HL-60/S4 treated with phorbol 12-myristate 13-acetate at 8.2 ng/mL for 4 days and 3 days (cell line): Measurements from ENCODE around the gene ID4.
"Not testable (repeated sequence)": the region's sequence is repeated elsewhere in the genome, so short reads cannot be mapped to it uniquely, and the experiment has no call there.

Source experiments
- in situ Hi-C: fragments of 300-500 bp; cut with MboI; formaldehyde crosslinking; loops from 2 replicates; pipeline ENCODE4 v1.15.0; 2022; ENCODE audit warnings: low sequenced_read_pairs

Gene ID4

DNA sequence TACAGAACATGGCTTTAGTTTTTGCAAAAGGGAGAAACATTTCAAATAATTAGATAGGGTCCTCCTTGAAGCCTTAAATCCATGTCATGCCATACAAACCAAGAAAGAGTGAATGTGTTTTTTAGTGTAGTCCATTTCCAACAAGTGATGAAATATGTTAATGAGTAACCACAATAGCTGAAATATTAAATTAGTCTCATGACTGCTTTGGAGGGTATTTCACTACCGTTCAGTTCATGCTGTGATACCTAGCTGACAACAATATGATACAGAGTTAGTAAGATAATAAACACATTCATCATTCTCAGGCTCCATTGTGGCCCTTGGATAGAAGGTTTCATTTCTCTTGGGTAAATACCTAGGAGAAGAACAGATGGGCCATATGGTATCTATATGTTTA, 5.8 kb upstream of the ID4 start:
- in situ Hi-C loops: no loop called here

DNA sequence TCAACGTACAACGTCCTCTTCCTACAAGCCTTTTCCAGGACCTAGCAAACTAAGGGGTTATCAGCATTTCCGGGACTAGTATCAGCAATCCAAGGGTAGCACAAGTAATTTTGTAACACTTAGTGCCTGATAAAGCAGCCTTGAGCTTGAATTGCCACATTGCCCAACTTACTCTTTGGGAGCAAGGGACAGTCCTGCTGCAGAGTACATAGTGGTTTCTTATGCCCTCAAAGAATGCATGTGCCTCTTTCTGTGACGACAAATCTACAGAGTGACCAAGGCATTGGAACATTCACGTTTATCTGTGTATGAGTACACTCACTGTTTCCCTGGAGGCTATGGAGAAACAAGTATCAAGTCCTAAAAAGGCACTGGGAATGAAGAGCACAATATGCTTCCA, 3.2 kb upstream of the ID4 start:
- in situ Hi-C loops: no loop called here

DNA sequence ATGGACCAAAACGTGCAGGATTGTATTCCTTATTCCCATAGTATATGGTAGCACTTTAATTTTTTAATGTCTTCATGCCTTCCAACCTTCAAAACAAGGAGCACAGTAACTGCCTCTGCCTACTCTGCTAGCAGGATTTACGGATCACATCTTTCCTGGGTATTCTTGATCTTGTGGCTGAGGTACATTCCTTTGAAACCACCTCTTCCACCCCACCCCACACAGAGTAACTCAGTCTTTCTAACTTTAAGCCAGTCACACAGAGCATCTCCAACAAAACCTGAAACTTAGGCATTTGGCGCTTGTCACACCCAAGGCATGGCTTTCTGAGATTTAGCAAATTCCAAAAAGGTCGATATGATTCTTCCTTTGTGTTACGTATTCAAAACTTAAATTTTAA, 2.3 kb upstream of the ID4 start:
- in situ Hi-C loops: no loop called here

DNA sequence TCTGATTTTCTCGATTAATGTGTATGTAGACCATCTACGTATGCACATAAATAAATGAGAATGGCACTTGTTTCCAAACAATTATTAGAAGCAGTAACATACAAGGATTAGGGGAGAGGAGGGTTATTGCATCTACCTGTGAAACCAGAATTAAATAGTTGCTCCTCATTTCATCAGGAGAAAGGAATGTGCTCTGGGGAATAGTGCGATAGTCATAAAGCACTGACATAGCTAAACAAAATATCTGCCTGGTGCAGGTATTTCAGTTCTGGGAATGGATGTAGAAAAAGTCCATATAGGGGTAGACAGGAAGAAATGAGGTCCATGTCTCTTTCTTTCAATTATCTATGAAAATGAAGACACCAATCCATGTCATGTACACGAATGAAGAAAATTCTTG, 1.6 kb upstream of the ID4 start:
- in situ Hi-C loops: no loop called here

DNA sequence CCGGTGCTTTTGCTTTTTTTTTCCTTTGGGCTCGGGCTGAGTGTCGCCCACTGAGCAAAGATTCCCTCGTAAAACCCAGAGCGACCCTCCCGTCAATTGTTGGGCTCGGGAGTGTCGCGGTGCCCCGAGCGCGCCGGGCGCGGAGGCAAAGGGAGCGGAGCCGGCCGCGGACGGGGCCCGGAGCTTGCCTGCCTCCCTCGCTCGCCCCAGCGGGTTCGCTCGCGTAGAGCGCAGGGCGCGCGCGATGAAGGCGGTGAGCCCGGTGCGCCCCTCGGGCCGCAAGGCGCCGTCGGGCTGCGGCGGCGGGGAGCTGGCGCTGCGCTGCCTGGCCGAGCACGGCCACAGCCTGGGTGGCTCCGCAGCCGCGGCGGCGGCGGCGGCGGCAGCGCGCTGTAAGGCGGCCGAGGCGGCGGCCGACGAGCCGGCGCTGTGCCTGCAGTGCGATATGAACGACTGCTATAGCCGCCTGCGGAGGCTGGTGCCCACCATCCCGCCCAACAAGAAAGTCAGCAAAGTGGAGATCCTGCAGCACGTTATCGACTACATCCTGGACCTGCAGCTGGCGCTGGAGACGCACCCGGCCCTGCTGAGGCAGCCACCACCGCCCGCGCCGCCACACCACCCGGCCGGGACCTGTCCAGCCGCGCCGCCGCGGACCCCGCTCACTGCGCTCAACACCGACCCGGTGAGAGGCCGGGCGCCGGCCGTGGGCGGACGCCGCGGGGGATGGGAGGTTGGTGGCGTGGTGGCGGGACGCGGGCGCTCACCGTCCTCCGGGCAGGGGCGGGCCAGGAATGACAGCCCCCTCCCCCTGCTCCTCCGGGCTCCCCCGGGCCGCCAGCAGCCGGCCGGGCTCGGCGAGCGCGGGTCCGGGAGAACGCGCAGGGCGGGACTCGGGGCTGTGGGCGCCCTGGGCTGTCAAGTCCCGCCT, 606 bp downstream of the ID4 start:
- in situ Hi-C loops: no loop called here

GRCh38 chr6:19838442-19839236, 1.5 kb downstream of the ID4 start:
- in situ Hi-C loops: no loop called here

- in situ Hi-C loops: no loop called here
These were observed 2.0 kb downstream of the ID4 start for GRCh38 chr6:19839237-19839546.

- in situ Hi-C loops: no loop called here
These were observed 2.6 kb downstream of the ID4 start for GRCh38 chr6:19839788-19840187.

GRCh38 chr6:19841181-19841580, 4.0 kb downstream of the ID4 start:
- in situ Hi-C loops: no loop called here

- in situ Hi-C loops: no loop called here
These were observed 5.0 kb downstream of the ID4 start for GRCh38 chr6:19842030-19842615.

DNA sequence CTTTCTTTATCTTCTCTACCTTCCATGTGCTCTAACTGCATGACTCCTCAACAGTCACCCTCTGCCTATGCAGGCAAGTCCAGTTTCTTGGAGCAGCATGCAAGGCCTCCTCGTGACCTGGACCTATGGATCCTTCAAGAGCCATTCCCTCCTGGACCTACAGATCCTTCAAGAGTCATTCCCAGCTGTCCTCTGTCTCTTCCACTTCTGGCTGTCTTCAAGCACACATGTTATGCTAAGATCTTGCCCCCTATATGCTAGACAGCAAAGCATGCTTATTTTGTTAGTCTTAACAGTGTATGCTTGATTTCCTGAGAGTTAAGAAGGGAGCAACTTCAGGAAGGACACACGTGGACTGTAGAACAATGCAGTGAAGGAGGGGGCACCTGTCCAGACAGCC, 7.5 kb downstream of the ID4 start:
- in situ Hi-C loops: no loop called here

DNA sequence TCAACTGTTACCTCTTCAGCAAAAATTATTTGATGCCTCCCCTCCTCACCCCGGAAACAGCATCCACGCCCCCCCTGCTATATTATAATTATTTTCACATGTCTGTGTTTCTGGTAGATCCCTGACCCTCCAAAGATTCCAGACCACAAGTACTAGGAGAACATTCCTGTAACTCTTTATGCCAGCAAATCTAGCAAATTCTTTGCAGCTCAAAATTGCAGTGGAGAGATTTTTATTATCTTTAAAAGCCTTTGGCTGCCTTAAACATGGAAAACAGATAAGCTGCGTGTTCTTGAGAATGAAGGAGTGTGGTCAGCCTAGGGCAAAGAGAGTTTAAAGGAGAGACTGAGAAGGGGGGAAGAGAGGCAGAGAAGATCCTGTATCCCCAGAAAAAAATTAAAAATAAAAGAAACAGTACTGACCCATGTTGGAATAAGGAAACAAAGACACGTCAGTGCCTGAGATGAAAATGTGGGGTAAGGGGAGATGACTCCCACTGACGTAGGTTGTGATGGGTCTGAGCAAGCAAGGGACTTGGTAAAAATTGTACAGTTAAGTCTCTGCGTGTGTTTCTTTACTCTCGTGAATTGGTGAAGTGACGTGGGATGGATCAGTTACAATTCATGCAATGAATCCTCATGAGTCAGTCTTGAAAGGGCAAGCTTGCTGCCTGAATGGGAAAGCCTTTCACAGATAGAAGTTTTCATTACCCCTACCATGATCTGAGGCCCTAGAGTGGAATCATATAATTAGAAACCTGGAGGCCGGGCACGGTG, 8.3 kb downstream of the ID4 start:
- in situ Hi-C loops: no loop called here

GRCh38 chr6:19848465-19849029, 11.4 kb downstream of the ID4 start:
- in situ Hi-C loops: no loop called here

- in situ Hi-C loops: no loop called here
These were observed 12.0 kb downstream of the ID4 start for GRCh38 chr6:19849196-19849595.

DNA sequence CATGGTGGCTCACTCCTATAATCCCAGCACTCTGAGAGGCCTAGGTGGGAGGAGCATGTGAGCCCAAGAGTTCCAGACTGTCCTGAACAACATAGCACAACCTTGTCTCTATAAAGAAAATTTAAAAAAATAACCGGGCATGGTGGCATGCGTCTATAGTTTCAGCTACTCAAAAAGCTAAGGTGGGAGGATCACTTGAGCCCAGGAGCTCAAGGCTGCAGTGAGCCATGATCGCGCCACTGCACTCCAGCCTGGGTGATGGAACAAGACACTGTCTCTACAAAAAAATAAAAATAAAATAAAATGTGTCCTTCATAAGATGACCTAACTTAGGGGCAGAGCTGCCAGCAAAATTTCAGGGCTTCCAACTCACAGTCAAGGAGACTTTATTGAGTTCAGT, 12.6 kb downstream of the ID4 start:
- in situ Hi-C loops: no loop called here

DNA sequence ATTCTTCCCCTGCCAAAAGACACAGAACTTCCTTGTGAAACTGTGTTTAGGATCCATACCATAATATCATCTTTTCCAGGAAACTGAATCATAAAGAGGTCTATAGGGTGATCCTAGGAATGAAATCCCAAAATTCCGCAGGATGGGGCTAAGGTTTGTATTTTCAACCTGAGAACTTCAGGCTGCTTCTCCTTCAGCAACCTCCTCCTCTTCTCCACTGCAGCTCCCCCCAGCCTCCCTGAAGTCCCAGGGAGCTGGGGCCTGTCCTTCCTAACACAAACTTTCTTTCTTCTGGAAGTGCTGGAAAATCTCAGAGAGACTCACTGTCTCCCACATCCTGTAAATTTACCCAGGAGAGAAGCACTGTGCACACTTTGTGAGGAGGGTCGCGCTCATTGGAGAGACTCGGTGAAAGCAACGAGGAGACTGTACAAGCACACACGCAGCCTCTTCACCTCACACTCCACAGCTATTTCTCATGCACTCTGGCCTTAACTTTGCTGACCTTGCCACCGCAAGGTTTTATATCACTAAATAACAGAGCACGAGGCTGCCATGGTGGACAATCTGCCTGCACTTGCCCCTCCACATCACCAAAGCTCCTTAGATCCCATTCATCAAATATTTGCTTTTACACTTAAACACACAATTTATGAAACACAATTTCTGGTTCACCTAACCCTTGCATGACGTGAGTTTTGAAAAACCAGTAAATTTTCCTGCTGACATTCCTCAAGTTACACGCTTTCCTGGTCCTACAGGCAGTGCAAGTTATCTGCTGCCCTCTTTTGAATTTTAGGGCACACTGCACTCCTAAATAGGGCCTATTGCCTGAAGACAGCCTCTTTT, 14.3 kb downstream of the ID4 start:
- in situ Hi-C loops: no loop called here

- in situ Hi-C loops: no loop called here
These were observed 14.9 kb downstream of the ID4 start for GRCh38 chr6:19852090-19852457.

DNA sequence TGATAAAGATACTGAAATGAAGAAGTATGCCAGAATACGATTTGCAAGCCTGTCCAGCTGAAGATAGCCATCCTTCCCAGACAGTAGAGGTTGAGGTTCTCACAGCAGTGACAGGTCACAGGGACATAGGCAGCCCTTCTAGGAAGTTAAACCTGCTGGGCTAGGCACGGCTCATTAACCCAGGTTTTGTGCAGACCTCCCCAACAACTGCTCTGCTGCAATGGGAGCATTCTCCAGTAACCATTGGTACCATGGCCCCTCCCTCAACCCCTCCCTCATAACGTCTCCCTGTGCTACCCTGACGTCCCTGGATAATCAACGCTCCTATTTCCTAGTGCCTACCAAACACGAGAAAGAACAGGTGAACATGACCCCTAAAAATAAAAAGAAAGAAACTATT, 15.8 kb downstream of the ID4 start:
- in situ Hi-C loops: no loop called here

DNA sequence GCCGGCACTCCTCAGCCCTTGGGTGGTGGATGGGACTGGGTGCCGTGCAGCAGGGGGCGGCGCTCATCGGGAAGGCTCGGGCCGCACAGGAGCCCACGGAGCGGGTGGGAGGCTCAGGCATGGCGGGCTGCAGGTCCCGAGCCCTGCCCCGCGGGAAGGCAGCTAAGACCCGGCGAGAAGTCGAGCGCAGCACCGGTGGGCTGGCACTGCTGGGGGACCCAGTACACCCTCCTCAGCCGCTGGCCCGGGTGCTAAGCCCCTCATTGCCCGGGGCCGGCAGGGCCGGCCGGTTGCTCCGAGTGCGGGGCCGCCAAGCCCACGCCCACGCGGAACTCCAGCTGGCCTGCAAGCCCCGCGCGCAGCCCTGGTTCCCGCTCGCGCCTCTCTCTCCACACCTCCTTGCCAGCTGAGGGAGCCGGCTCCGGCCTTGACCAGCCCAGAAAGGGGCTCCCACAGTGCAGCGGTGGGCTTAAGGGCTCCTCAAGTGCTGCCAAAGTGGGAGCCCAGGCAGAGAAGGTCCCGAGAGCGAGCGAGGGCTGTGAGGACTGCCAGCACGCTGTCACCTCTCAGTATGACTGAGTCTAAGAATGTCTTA, 17.3 kb downstream of the ID4 start:
- in situ Hi-C loops: not testable (repeated sequence)

DNA sequence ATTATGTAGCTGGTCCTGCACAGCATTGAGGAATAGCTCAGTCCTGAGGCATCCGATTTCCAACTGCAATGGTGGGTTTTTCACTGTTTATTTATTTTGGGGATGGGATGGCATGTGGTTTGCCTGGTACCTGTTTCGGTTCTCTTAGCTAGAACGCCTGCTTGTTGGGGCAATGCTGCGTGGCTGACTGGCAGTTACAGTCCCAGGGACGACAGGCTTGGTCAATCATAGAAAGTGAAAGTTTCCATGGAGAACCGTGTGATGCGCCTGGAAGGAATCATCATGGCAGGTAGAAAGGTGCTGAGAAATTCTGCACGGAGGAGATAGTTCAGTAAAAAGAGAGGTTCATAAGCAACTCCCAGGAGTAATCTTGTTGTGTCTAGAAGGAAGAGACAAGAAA, 18.4 kb downstream of the ID4 start:
- in situ Hi-C loops: no loop called here
